H1 (cell line): ENCODE data around the gene RRAD. TPM values are rescaled to one million over a fixed set of nuclear protein-coding genes. Genes with fewer than 3 reads are reported as not detected.

Source experiments
- CBX8 ChIP-seq: fragments of 300-800, 300-1000 bp; sonication (generic); IDR thresholded peaks from 2 replicates; pipeline ENCODE4 v1.7.1; 2016; ENCODE audit warnings: low read depth, low read length, borderline replicate concordance
- MAFK ChIP-seq: IDR thresholded peaks from 2 replicates; pipeline ENCODE4 v1.6.1; 2012; ENCODE audit warnings: low read depth, mild to moderate bottlenecking, improper control_type of control experiment, low read length
- RNF2 ChIP-seq: fragments of 200-900, 300-1000 bp; sonication (generic); IDR thresholded peaks from 2 replicates; pipeline ENCODE4 v1.7.1; 2016; ENCODE audit warnings: borderline replicate concordance, low read depth, mild to moderate bottlenecking, antibody characterized with exemption, low read length; ENCODE audit not compliant: poor library complexity, severe bottlenecking; ENCODE audit errors: missing control alignments
- polyA plus RNA-seq, 7 experiments: library from polyadenylated mRNA; depleted of rRNA in 3 of 7; stranded (reverse) in 5 of 7; unstranded in 2 of 7; fragments of >200 nt in 5 of 7; fragments of 200-250 nt in 2 of 7; gene quantifications; 1 replicate in 5 of 7; 2 replicates in 1 of 7; 4 replicates in 1 of 7; pipeline versions ENCODE4 v1.2.1 to v1.2.3, GENCODE V29; 2011 to 2013; ENCODE audit warnings: missing spikeins in 2 of 7, mixed read lengths in 2 of 7
- total RNA-seq: library from RNA; stranded (reverse); fragmentation: NEBNext Ultra II Directional; extraction: Animal tissue kit (Norgen Biotek cat#: 25700); gene quantifications from 2 replicates; pipeline ENCODE4 v1.2.1, GENCODE V29; 2021

The RRAD gene
- total and polyA plus RNA-seq, 2 of the 8 experiments (the other 6 are each of a cell fraction or from before 2014, with no cell fraction given) = 0.17 TPM; not detected in 1

GRCh38 chr16:66920924-66921680, 4.2 kb downstream of the RRAD start (continued):
- TF ChIP-seq RNF2 (no peak), MAFK (no peak), CBX8 (no peak)
